COR-L47 (cell line): ENCODE measurements around the gene CGNL1.
A peak's percentile ranks its signal among the peaks of the same experiment; 100 is the strongest.

ENCODE experiments used
- DNase-seq: peaks from one replicate; lab custom pipeline; 2025; lab: John Stamatoyannopoulos, UW

Gene CGNL1

GRCh38 chr15:57354436-57355123, 21.7 kb upstream of the CGNL1 start:
- DNase-seq, result no peak

GRCh38 chr15:57355259-57355658, 21.0 kb upstream of the CGNL1 start:
- peak; percentile 35 for DNase-seq

- DNase-seq, result no peak
Measured at GRCh38 chr15:57356178-57356577, 20.1 kb upstream of the CGNL1 start.

GRCh38 chr15:57356636-57357035, 19.7 kb upstream of the CGNL1 start:
- no peak for DNase-seq

GRCh38 chr15:57357799-57358198, 18.5 kb upstream of the CGNL1 start:
- DNase-seq, result no peak

GRCh38 chr15:57358571-57358970, 17.7 kb upstream of the CGNL1 start:
- no peak for DNase-seq

- DNase-seq, result no peak
Measured at GRCh38 chr15:57363661-57364060, 12.6 kb upstream of the CGNL1 start.

GRCh38 chr15:57364282-57365007, 11.9 kb upstream of the CGNL1 start:
- no peak for DNase-seq

GRCh38 chr15:57367556-57367955, 8.7 kb upstream of the CGNL1 start:
- no peak for DNase-seq

GRCh38 chr15:57370929-57371328, 5.4 kb upstream of the CGNL1 start:
- no peak for DNase-seq

GRCh38 chr15:57373251-57373881, 2.9 kb upstream of the CGNL1 start:
- DNase-seq, result no peak

GRCh38 chr15:57373882-57374276, 2.4 kb upstream of the CGNL1 start:
- no peak for DNase-seq

GRCh38 chr15:57376696-57377477, 582 bp downstream of the CGNL1 start:
- DNase-seq, result no peak

GRCh38 chr15:57377478-57377847, 1.2 kb downstream of the CGNL1 start:
- DNase-seq, result peak; percentile 30

GRCh38 chr15:57379487-57379886, 3.2 kb downstream of the CGNL1 start:
- DNase-seq, result no peak

GRCh38 chr15:57380854-57381253, 4.5 kb downstream of the CGNL1 start:
- no peak for DNase-seq

- DNase-seq, result no peak
Measured at GRCh38 chr15:57382215-57382614, 5.9 kb downstream of the CGNL1 start.

GRCh38 chr15:57382969-57383368, 6.7 kb downstream of the CGNL1 start:
- no peak for DNase-seq

- DNase-seq, result no peak
Measured at GRCh38 chr15:57384024-57384423, 7.7 kb downstream of the CGNL1 start.

GRCh38 chr15:57384816-57385215, 8.5 kb downstream of the CGNL1 start:
- no peak for DNase-seq

- DNase-seq, result no peak
Measured at GRCh38 chr15:57385923-57386390, 9.7 kb downstream of the CGNL1 start.

GRCh38 chr15:57386976-57387375, 10.7 kb downstream of the CGNL1 start:
- no peak for DNase-seq
